ENCODE data around the gene GBP2.

DNA sequence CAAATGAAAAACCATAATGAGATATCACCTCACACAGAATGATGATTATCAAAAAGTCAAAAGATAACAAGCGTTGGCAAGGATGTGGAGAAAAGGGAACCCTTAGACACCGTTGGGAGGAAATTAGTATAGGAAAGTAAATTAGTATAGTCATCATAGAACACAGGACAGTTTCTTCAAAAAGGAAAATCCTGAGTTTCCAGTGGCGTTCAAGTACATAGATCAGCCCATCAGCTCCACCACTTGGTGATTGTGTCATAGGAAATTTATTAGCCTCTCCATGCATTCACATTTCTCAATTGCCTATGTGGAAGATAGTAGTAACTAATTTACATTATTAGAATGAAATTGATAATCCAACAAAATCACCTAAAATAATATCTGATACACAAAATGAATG is 20.8 kb upstream of the GBP2 start:
- TF ChIP-seq, protein P1, sequence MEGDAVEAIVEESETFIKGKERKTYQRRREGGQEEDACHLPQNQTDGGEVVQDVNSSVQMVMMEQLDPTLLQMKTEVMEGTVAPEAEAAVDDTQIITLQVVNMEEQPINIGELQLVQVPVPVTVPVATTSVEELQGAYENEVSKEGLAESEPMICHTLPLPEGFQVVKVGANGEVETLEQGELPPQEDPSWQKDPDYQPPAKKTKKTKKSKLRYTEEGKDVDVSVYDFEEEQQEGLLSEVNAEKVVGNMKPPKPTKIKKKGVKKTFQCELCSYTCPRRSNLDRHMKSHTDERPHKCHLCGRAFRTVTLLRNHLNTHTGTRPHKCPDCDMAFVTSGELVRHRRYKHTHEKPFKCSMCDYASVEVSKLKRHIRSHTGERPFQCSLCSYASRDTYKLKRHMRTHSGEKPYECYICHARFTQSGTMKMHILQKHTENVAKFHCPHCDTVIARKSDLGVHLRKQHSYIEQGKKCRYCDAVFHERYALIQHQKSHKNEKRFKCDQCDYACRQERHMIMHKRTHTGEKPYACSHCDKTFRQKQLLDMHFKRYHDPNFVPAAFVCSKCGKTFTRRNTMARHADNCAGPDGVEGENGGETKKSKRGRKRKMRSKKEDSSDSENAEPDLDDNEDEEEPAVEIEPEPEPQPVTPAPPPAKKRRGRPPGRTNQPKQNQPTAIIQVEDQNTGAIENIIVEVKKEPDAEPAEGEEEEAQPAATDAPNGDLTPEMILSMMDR (IDR thresholded peaks at IDR 0.05; ENCODE audit: extremely low read depth in 1 of 2, insufficient read depth in 1 of 2, low read depth in 1 of 2, low read length in 2 of 2): no peak
- TF ChIP-seq POLR2A (IDR thresholded peaks at IDR 0.05; ENCODE audit: low read depth, low read length): no peak
- TF ChIP-seq EZH2 (IDR thresholded peaks at IDR 0.05; ENCODE audit: borderline replicate concordance, low read depth, low read length, severe bottlenecking): no peak
- no peak for TF ChIP-seq POLR2AphosphoS5 (IDR thresholded peaks at IDR 0.05; ENCODE audit: insufficient read depth, low read depth, low read length)
- TF ChIP-seq, protein P2, sequence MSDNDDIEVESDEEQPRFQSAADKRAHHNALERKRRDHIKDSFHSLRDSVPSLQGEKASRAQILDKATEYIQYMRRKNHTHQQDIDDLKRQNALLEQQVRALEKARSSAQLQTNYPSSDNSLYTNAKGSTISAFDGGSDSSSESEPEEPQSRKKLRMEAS (IDR thresholded peaks at IDR 0.05; ENCODE audit: insufficient read depth, insufficient read length): no peak
- TF ChIP-seq JUN (IDR thresholded peaks at IDR 0.05; ENCODE audit: borderline replicate concordance, insufficient read depth, insufficient read length, low read depth): no peak
- TF ChIP-seq MYC (IDR thresholded peaks at IDR 0.05; ENCODE audit: low read depth, low read length): no peak
